Measurements from ENCODE around the gene NPTXR. TPM values are rescaled to one million over a fixed set of nuclear protein-coding genes. Genes with fewer than 3 reads are reported as not detected.

NPTXR gene
- total and polyA plus RNA-seq, 2 donors from 2014 or later: 1.1 to 12.5 TPM

GRCh38 chr22:38840129-38840528 lies 3.7 kb downstream of the NPTXR start:
- no peaks in the 10 kb centered on the region for H3K36me3 ChIP-seq (ENCODE audit: control insufficient read depth in 2 of 3, insufficient read depth in 3 of 3, low read length in 3 of 3)
- no peaks in the 10 kb centered on the region for H3K9me3 ChIP-seq (ENCODE audit: control insufficient read depth in 2 of 3, insufficient read depth in 1 of 3, low read length in 3 of 3)
- TF ChIP-seq CTCF (IDR thresholded peaks at IDR 0.05; ENCODE audit: borderline replicate concordance, extremely low read depth, insufficient read depth): no peak
- FAIRE-seq: no peak
- H3K9ac ChIP-seq (ENCODE audit: low read length in 3 of 3): no peak overlapping the region
- intact Hi-C loops (cut with DNase I): loop anchor here (10.0 kb wide), 1 partner anchor 75 kb away; no protein-coding TSS in a partner anchor
- no peak overlapping the region for H3K4me3 ChIP-seq (ENCODE audit: low read length in 3 of 3)
- no peaks in the 10 kb centered on the region for H3K27me3 ChIP-seq (ENCODE audit: control insufficient read depth, insufficient read depth, low read length)
- peaks cover 0 to 5% (median 0%) of the 10 kb centered on the region in 3 donors for H3K4me1 ChIP-seq (ENCODE audit: control insufficient read depth in 2 of 3, insufficient read depth in 2 of 3, low read depth in 1 of 3, low read length in 3 of 3)
- peak in 1 of 5 donors; percentile 23 for DNase-seq
- no peak overlapping the region for H3K27ac ChIP-seq (ENCODE audit: low read depth in 2 of 2, low read length in 2 of 2)

- intact Hi-C loops (cut with DNase I): loop anchor here (10.0 kb wide), 1 partner anchor 75 kb away; no protein-coding TSS in a partner anchor
- FAIRE-seq: no peak
These were observed 4.1 kb downstream of the NPTXR start for GRCh38 chr22:38839686-38840085.

GRCh38 chr22:38837414-38837928 lies 6.4 kb downstream of the NPTXR start:
- intact Hi-C loops (cut with DNase I): no loop called here
- DNase-seq (peak in 1 of 5 donors; percentile 15), FAIRE-seq (no peak)
- H3K9me3 ChIP-seq (ENCODE audit: control insufficient read depth in 2 of 3, insufficient read depth in 1 of 3, low read length in 3 of 3): no peaks in the 10 kb centered on the region
- H3K4me1 ChIP-seq (ENCODE audit: control insufficient read depth in 2 of 3, insufficient read depth in 2 of 3, low read depth in 1 of 3, low read length in 3 of 3): no peaks in the 10 kb centered on the region
- H3K4me3 ChIP-seq (ENCODE audit: low read length in 3 of 3): no peak overlapping the region
- H3K27ac ChIP-seq (ENCODE audit: low read depth in 2 of 2, low read length in 2 of 2): no peak overlapping the region
- TF ChIP-seq CTCF (IDR thresholded peaks at IDR 0.05; ENCODE audit: borderline replicate concordance, extremely low read depth, insufficient read depth): no peak
- no peaks in the 10 kb centered on the region for H3K36me3 ChIP-seq (ENCODE audit: control insufficient read depth in 2 of 3, insufficient read depth in 3 of 3, low read length in 3 of 3)
- no peaks in the 10 kb centered on the region for H3K27me3 ChIP-seq (ENCODE audit: control insufficient read depth, insufficient read depth, low read length)
- H3K9ac ChIP-seq (ENCODE audit: low read length in 3 of 3): no peak overlapping the region

More at GRCh38 chr22:38839686-38840085, 4.1 kb downstream of the NPTXR start:
- Histone ChIP-seq H3K27me3 (ENCODE audit: control insufficient read depth, insufficient read depth, low read length) (no peaks in the 10 kb centered on the region), H3K9ac (ENCODE audit: low read length in 3 of 3) (no peak overlapping the region), H3K4me3 (ENCODE audit: low read length in 3 of 3) (no peak overlapping the region), H3K9me3 (ENCODE audit: control insufficient read depth in 2 of 3, insufficient read depth in 1 of 3, low read length in 3 of 3) (no peaks in the 10 kb centered on the region), H3K4me1 (ENCODE audit: control insufficient read depth in 2 of 3, insufficient read depth in 2 of 3, low read depth in 1 of 3, low read length in 3 of 3) (peaks cover 0 to 5% (median 0%) of the 10 kb centered on the region in 3 donors), H3K36me3 (ENCODE audit: control insufficient read depth in 2 of 3, insufficient read depth in 3 of 3, low read length in 3 of 3) (no peaks in the 10 kb centered on the region), H3K27ac (ENCODE audit: low read depth in 2 of 2, low read length in 2 of 2) (no peak overlapping the region)
- no peak for TF ChIP-seq CTCF (IDR thresholded peaks at IDR 0.05; ENCODE audit: borderline replicate concordance, extremely low read depth, insufficient read depth)
- no peak for DNase-seq

GRCh38 chr22:38835888-38836301 lies 7.9 kb downstream of the NPTXR start:
- no peak for TF ChIP-seq CTCF (IDR thresholded peaks at IDR 0.05; ENCODE audit: borderline replicate concordance, extremely low read depth, insufficient read depth)

More at GRCh38 chr22:38835888-38836301, 7.9 kb downstream of the NPTXR start:
- Histone ChIP-seq H3K9me3 (ENCODE audit: control insufficient read depth in 2 of 3, insufficient read depth in 1 of 3, low read length in 3 of 3) (no peaks in the 10 kb centered on the region), H3K27me3 (ENCODE audit: control insufficient read depth, insufficient read depth, low read length) (no peaks in the 10 kb centered on the region), H3K27ac (ENCODE audit: low read depth in 2 of 2, low read length in 2 of 2) (no peak overlapping the region), H3K36me3 (ENCODE audit: control insufficient read depth in 2 of 3, insufficient read depth in 3 of 3, low read length in 3 of 3) (no peaks in the 10 kb centered on the region), H3K4me1 (ENCODE audit: control insufficient read depth in 2 of 3, insufficient read depth in 2 of 3, low read depth in 1 of 3, low read length in 3 of 3) (no peaks in the 10 kb centered on the region), H3K4me3 (ENCODE audit: low read length in 3 of 3) (no peak overlapping the region), H3K9ac (ENCODE audit: low read length in 3 of 3) (no peak overlapping the region)
- DNase-seq: no peak
- no peak for FAIRE-seq
- intact Hi-C loops (cut with DNase I): no loop called here

All from kidney (tissue), 14 donors.